ENCODE data around the gene PSMB5. TPM values are rescaled to one million over a fixed set of nuclear protein-coding genes. Genes with fewer than 3 reads are reported as not detected.

Gene PSMB5
- total and polyA plus RNA-seq, 2 of the 13 experiments (the other 11 are each of a cell fraction or from before 2014, with no cell fraction given) = 705 to 871 TPM

GRCh38 chr14:23041729-23042128 lies 7.0 kb upstream of the PSMB5 start:
- 43% methylated on average over 8 of the region's 8 CpGs for WGBS (ENCODE audit: low lambda C conversion rate)
- Histone ChIP-seq H3K4me2 (ENCODE audit: low read depth, low read length) (no peak overlapping the region), H3K27ac (ENCODE audit: extremely low read length, insufficient read depth, low read length) (no peak overlapping the region), H4K20me1 (ENCODE audit: insufficient read depth, low read length) (no peaks in the 10 kb centered on the region), H3K79me2 (ENCODE audit: insufficient read depth, low read length) (no peaks in the 10 kb centered on the region), H3K27me3 (ENCODE audit: control insufficient read depth in 1 of 2, insufficient read depth in 2 of 2, low read length in 2 of 2) (peaks cover 16 to 35% of the 10 kb centered on the region in 2 experiments), H3K9ac (ENCODE audit: insufficient read depth, low read depth, low read length) (no peak overlapping the region), H3K4me1 (ENCODE audit: insufficient read depth, low read length) (peaks cover 23% of the 10 kb centered on the region), H3K4me3 (replicated peaks in 1 of 3; ENCODE audit: insufficient read depth in 1 of 3, low read depth in 2 of 3, low read length in 3 of 3) (no peak overlapping the region), H2AFZ (ENCODE audit: low read length) (no peak overlapping the region), H3K36me3 (replicated peaks in 1 of 2; ENCODE audit: control insufficient read depth in 1 of 2, insufficient read depth in 2 of 2, low read length in 2 of 2) (no peaks in the 10 kb centered on the region), H3K9me3 (ENCODE audit: low read length) (no peaks in the 10 kb centered on the region)
- no peak for ATAC-seq
- intact Hi-C loops (cut with micrococcal nuclease; ENCODE audit: unreplicated experiment) = no loop called here
- POLR2A ChIA-PET = interaction anchor here (0.6 to 1.6 kb wide), 3 partner anchors 14 to 34 kb away, joined by 3 to 4 read pairs (median 3); no protein-coding TSS in a partner anchor
- FAIRE-seq = no peak
- no TSS peak for BruUV-seq (replicated peaks)
- TF ChIP-seq HNRNPL (IDR thresholded peaks at IDR 0.05; ENCODE audit: low read depth, low read length) (no peak), CSRNP1 (CRISPR knock-in tag; IDR thresholded peaks at IDR 0.05) (0 out of 2 replicates have a peak, but pooled peaks have one; percentile 7), PAX8 (CRISPR knock-in tag; IDR thresholded peaks at IDR 0.05; ENCODE audit: borderline replicate concordance) (0 out of 2 replicates have a peak, but pooled peaks have one; percentile 60), KAT8 (CRISPR knock-in tag; IDR thresholded peaks at IDR 0.05) (no peak), ZIK1 (CRISPR knock-in tag; IDR thresholded peaks at IDR 0.05; ENCODE audit: borderline replicate concordance, low read depth) (no peak), GABPB1 (CRISPR knock-in tag; IDR thresholded peaks at IDR 0.05) (no peak)
- DNase-seq (ENCODE audit: low spot score) = no peak
- in situ Hi-C loops (cut with HindIII; ENCODE audit: extremely low pct_ligation_motif_present, low pct_unique_long_range_greater_than_20kb) = no loop called here
- CTCF ChIA-PET (ENCODE audit: low intra/inter-chr PET ratio, low total read pairs) = no interaction called here

DNA sequence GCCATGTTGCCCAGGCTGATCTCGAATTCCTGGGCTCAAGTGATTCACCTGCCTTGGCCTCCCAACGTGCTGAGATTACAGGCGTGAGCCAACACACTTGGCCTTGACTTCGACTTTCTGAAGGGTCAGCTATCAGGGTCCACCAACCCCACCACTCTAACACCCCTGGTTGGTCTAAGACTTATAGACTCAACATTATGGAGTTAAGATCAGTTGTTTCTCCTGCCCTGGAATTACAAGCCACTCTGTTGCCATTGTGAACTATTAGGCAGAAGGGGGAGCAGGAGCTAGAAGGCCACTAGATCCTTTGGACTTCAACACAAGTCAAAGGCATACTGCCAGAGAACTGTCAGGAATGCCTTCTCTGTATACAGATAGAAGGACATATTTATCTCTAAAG lies 5.4 kb upstream of the PSMB5 start:
- H3K36me3 ChIP-seq (replicated peaks in 1 of 2; ENCODE audit: control insufficient read depth in 1 of 2, insufficient read depth in 2 of 2, low read length in 2 of 2) = no peaks in the 10 kb centered on the region
- no peaks in the 10 kb centered on the region for H4K20me1 ChIP-seq (ENCODE audit: insufficient read depth, low read length)
- FAIRE-seq (peak; percentile 73), DNase-seq (ENCODE audit: low spot score) (peak; percentile 68), ATAC-seq (peak; percentile 48)
- no peak overlapping the region for H3K27ac ChIP-seq (ENCODE audit: extremely low read length, insufficient read depth, low read length)
- peaks cover 16 to 33% of the 10 kb centered on the region in 2 experiments for H3K27me3 ChIP-seq (ENCODE audit: control insufficient read depth in 1 of 2, insufficient read depth in 2 of 2, low read length in 2 of 2)
- no peak overlapping the region for H2AFZ ChIP-seq (ENCODE audit: low read length)
- H3K9ac ChIP-seq (ENCODE audit: insufficient read depth, low read depth, low read length) = no peak overlapping the region
- H3K79me2 ChIP-seq (ENCODE audit: insufficient read depth, low read length) = no peaks in the 10 kb centered on the region
- WGBS (ENCODE audit: low lambda C conversion rate) = 40% methylated on average over 4 of the region's 4 CpGs
- peaks cover 18% of the 10 kb centered on the region for H3K4me1 ChIP-seq (ENCODE audit: insufficient read depth, low read length)
- H3K4me3 ChIP-seq (replicated peaks in 1 of 3; ENCODE audit: insufficient read depth in 1 of 3, low read depth in 2 of 3, low read length in 3 of 3) = no peak overlapping the region
- intact Hi-C loops (cut with micrococcal nuclease; ENCODE audit: unreplicated experiment) = no loop called here
- ChIA-PET CTCF (ENCODE audit: low intra/inter-chr PET ratio, low total read pairs) (interaction anchor here (1.0 kb wide), 1 partner anchor 20 kb away, joined by 3 read pairs; no protein-coding TSS in a partner anchor), POLR2A (interaction anchor here (0.7 to 3.3 kb wide), 9 partner anchors 11 to 63 kb away, joined by 3 to 26 read pairs (median 4); partner anchors contain the start of gene AJUBA)
- no TSS peak for BruUV-seq (replicated peaks)
- no peak overlapping the region for H3K4me2 ChIP-seq (ENCODE audit: low read depth, low read length)
- in situ Hi-C loops (cut with HindIII; ENCODE audit: extremely low pct_ligation_motif_present, low pct_unique_long_range_greater_than_20kb) = no loop called here
- no peaks in the 10 kb centered on the region for H3K9me3 ChIP-seq (ENCODE audit: low read length)
- no peak for TF ChIP-seq NAIF1 (CRISPR knock-in tag; IDR thresholded peaks at IDR 0.05; ENCODE audit: borderline replicate concordance)
- no peak for TF ChIP-seq SRF (IDR thresholded peaks at IDR 0.05; ENCODE audit: low read depth, low read length)
- no peak for TF ChIP-seq ZNF430 (CRISPR knock-in tag; IDR thresholded peaks at IDR 0.05)
- TF ChIP-seq ZFX (CRISPR knock-in tag; IDR thresholded peaks at IDR 0.05; ENCODE audit: low read depth) = 0 out of 2 replicates have a peak, but pooled peaks have one; percentile 3
- no peak for TF ChIP-seq PAXIP1 (CRISPR knock-in tag; conservative IDR thresholded peaks at IDR 0.05)
- TF ChIP-seq, protein P1, sequence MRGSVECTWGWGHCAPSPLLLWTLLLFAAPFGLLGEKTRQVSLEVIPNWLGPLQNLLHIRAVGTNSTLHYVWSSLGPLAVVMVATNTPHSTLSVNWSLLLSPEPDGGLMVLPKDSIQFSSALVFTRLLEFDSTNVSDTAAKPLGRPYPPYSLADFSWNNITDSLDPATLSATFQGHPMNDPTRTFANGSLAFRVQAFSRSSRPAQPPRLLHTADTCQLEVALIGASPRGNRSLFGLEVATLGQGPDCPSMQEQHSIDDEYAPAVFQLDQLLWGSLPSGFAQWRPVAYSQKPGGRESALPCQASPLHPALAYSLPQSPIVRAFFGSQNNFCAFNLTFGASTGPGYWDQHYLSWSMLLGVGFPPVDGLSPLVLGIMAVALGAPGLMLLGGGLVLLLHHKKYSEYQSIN (CRISPR knock-in tag; IDR thresholded peaks at IDR 0.05; ENCODE audit: borderline replicate concordance) = peak; percentile 53; the same call in 1 of the 2 replicates
